ENCODE results near the gene MAML2. TPM values are rescaled to one million over a fixed set of nuclear protein-coding genes. Genes with fewer than 3 reads are reported as not detected.

The MAML2 gene
- total and polyA plus RNA-seq, 2 experiments from 2014 or later, result 2.0 to 7.1 TPM

DNA sequence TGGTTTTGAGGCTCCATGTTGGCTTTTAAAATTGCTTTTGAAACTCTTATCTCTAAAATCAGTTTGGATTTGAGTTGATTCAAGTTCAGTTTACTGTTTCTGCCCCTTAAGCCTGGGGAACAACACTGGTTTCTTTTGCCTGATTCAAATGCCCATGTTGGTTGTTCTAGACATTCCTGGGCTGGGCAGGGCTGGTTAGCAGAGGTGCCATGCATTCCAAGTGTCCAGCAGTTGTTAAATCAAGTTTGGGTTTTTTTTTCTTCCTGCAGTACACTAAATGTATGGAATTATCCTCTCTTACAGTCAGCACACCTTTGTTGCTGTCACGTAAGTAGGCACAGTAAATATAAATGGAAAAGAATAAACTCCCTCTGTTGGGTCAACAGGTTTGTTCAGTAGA lies 351.9 kb downstream of the MAML2 start:
- Histone ChIP-seq H3K79me2 (replicated peaks; ENCODE audit: insufficient read depth) (no peaks in the 10 kb centered on the region), H3K4me2 (no peak overlapping the region; the same call in 1 of the 2 replicates), H3K36me3 (ENCODE audit: insufficient read depth) (no peaks in the 10 kb centered on the region), H4K20me1 (replicated peaks; ENCODE audit: insufficient read depth) (no peaks in the 10 kb centered on the region), H3K4me1 (ENCODE audit: insufficient read depth) (peaks cover 44% of the 10 kb centered on the region), H2AFZ (no peak overlapping the region), H3F3A (replicated peaks; ENCODE audit: low read depth) (no peaks in the 10 kb centered on the region), H3K9me2 (ENCODE audit: insufficient read depth) (no peaks in the 10 kb centered on the region), H3K27me3 (ENCODE audit: insufficient read depth) (no peaks in the 10 kb centered on the region), H3K27ac (ENCODE audit: low read depth) (no peak overlapping the region), H3K4me3 (no peak overlapping the region)
- H3K36me3 Mint-ChIP-seq (ENCODE audit: low read depth), result no peaks in the 10 kb centered on the region
- TF ChIP-seq CREB1 (CRISPR knock-in tag; IDR thresholded peaks at IDR 0.05; ENCODE audit: low read depth), result no peak
- no peak for TF ChIP-seq ZNF114 (CRISPR knock-in tag; IDR thresholded peaks at IDR 0.05)
- no peak for TF ChIP-seq EZH2 (IDR thresholded peaks at IDR 0.05; ENCODE audit: low read depth, unreplicated experiment)
- TF ChIP-seq, protein P1, sequence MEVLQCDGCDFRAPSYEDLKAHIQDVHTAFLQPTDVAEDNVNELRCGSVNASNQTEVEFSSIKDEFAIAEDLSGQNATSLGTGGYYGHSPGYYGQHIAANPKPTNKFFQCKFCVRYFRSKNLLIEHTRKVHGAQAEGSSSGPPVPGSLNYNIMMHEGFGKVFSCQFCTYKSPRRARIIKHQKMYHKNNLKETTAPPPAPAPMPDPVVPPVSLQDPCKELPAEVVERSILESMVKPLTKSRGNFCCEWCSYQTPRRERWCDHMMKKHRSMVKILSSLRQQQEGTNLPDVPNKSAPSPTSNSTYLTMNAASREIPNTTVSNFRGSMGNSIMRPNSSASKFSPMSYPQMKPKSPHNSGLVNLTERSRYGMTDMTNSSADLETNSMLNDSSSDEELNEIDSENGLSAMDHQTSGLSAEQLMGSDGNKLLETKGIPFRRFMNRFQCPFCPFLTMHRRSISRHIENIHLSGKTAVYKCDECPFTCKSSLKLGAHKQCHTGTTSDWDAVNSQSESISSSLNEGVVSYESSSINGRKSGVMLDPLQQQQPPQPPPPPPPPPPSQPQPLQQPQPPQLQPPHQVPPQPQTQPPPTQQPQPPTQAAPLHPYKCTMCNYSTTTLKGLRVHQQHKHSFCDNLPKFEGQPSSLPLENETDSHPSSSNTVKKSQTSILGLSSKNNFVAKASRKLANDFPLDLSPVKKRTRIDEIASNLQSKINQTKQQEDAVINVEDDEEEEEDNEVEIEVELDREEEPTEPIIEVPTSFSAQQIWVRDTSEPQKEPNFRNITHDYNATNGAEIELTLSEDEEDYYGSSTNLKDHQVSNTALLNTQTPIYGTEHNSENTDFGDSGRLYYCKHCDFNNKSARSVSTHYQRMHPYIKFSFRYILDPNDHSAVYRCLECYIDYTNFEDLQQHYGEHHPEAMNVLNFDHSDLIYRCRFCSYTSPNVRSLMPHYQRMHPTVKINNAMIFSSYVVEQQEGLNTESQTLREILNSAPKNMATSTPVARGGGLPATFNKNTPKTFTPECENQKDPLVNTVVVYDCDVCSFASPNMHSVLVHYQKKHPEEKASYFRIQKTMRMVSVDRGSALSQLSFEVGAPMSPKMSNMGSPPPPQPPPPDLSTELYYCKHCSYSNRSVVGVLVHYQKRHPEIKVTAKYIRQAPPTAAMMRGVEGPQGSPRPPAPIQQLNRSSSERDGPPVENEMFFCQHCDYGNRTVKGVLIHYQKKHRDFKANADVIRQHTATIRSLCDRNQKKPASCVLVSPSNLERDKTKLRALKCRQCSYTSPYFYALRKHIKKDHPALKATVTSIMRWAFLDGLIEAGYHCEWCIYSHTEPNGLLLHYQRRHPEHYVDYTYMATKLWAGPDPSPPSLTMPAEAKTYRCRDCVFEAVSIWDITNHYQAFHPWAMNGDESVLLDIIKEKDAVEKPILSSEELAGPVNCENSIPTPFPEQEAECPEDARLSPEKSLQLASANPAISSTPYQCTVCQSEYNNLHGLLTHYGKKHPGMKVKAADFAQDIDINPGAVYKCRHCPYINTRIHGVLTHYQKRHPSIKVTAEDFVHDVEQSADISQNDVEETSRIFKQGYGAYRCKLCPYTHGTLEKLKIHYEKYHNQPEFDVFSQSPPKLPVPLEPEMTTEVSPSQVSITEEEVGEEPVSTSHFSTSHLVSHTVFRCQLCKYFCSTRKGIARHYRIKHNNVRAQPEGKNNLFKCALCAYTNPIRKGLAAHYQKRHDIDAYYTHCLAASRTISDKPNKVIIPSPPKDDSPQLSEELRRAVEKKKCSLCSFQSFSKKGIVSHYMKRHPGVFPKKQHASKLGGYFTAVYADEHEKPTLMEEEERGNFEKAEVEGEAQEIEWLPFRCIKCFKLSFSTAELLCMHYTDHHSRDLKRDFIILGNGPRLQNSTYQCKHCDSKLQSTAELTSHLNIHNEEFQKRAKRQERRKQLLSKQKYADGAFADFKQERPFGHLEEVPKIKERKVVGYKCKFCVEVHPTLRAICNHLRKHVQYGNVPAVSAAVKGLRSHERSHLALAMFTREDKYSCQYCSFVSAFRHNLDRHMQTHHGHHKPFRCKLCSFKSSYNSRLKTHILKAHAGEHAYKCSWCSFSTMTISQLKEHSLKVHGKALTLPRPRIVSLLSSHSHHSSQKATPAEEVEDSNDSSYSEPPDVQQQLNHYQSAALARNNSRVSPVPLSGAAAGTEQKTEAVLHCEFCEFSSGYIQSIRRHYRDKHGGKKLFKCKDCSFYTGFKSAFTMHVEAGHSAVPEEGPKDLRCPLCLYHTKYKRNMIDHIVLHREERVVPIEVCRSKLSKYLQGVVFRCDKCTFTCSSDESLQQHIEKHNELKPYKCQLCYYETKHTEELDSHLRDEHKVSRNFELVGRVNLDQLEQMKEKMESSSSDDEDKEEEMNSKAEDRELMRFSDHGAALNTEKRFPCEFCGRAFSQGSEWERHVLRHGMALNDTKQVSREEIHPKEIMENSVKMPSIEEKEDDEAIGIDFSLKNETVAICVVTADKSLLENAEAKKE (CRISPR knock-in tag; IDR thresholded peaks at IDR 0.05), result no peak
- TF ChIP-seq, protein P2, sequence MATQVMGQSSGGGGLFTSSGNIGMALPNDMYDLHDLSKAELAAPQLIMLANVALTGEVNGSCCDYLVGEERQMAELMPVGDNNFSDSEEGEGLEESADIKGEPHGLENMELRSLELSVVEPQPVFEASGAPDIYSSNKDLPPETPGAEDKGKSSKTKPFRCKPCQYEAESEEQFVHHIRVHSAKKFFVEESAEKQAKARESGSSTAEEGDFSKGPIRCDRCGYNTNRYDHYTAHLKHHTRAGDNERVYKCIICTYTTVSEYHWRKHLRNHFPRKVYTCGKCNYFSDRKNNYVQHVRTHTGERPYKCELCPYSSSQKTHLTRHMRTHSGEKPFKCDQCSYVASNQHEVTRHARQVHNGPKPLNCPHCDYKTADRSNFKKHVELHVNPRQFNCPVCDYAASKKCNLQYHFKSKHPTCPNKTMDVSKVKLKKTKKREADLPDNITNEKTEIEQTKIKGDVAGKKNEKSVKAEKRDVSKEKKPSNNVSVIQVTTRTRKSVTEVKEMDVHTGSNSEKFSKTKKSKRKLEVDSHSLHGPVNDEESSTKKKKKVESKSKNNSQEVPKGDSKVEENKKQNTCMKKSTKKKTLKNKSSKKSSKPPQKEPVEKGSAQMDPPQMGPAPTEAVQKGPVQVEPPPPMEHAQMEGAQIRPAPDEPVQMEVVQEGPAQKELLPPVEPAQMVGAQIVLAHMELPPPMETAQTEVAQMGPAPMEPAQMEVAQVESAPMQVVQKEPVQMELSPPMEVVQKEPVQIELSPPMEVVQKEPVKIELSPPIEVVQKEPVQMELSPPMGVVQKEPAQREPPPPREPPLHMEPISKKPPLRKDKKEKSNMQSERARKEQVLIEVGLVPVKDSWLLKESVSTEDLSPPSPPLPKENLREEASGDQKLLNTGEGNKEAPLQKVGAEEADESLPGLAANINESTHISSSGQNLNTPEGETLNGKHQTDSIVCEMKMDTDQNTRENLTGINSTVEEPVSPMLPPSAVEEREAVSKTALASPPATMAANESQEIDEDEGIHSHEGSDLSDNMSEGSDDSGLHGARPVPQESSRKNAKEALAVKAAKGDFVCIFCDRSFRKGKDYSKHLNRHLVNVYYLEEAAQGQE (IDR thresholded peaks at IDR 0.05; ENCODE audit: unreplicated experiment), result no peak
- DNase-seq (ENCODE audit: low spot score) (no peak), ATAC-seq (no peak)
- H3K27ac Mint-ChIP-seq, result no peak overlapping the region
- H3K9me3 Mint-ChIP-seq, result no peaks in the 10 kb centered on the region
- H3K27me3 Mint-ChIP-seq (ENCODE audit: insufficient read depth, low read depth, poor library complexity), result no peaks in the 10 kb centered on the region
- H3K4me3 Mint-ChIP-seq, result no peak overlapping the region
- H3K4me1 Mint-ChIP-seq, result peaks cover 53% of the 10 kb centered on the region

All from GM23338 (cell line).